Activated naive CD8-positive, alpha-beta T cell treated with anti-CD3 and anti-CD28 coated beads for 36 hours (primary cell): ENCODE measurements around the gene KCNT2. TPM values are rescaled to one million over a fixed set of nuclear protein-coding genes. Genes with fewer than 3 reads are reported as not detected.
"Not testable (repeated sequence)": the region's sequence is repeated elsewhere in the genome, so short reads cannot be mapped to it uniquely, and the experiment has no call there.

ENCODE experiments used
- DNase-seq: peaks from one replicate; pipeline ENCODE4 v3.0.0; 2021
- H3K27ac Mint-ChIP-seq: one replicate; pipeline ENCODE4 v1.8.0; 2022; ENCODE audit warnings: mild to moderate bottlenecking, moderate library complexity, mixed read lengths
- H3K27me3 Mint-ChIP-seq: one replicate; pipeline ENCODE4 v1.8.0; 2022; ENCODE audit warnings: mild to moderate bottlenecking, mixed read lengths
- H3K36me3 Mint-ChIP-seq: one replicate; pipeline ENCODE4 v1.8.0; 2021; ENCODE audit warnings: mild to moderate bottlenecking, mixed read lengths
- H3K4me1 Mint-ChIP-seq: one replicate; pipeline ENCODE4 v1.8.0; 2021; ENCODE audit warnings: mixed read lengths
- H3K4me3 Mint-ChIP-seq: one replicate; pipeline ENCODE4 v1.8.0; 2022; ENCODE audit warnings: mild to moderate bottlenecking, moderate library complexity, mixed read lengths
- H3K9me3 Mint-ChIP-seq: one replicate; pipeline ENCODE4 v1.8.0; 2022; ENCODE audit warnings: mixed read lengths
- total RNA-seq, 2 experiments: library from RNA; stranded (reverse); gene quantifications; one replicate each; pipeline ENCODE4 v1.2.3, GENCODE V29; 2021

The KCNT2 gene
- total RNA-seq, 2 experiments from 2014 or later = not detected

DNA sequence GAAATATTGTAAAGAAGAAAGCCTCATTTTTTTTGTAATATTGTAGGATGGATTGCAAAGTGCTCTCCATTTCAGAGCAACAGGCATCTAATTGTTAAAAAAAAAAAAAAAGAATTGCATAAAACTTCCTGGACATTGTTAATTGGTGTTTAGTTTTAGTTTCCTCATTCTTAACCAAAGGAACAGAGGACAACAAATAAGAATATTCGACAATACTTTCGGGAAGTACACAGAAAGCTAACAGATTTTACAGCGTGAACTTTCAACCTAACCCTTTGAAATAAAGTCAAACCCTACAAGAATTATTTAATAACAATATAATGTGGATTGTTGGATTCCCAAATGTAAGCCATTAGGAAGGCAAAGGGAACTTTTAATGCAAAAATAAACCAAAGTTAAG lies 284.4 kb downstream of the KCNT2 start:
- H3K4me1 Mint-ChIP-seq = no peaks in the 10 kb centered on the region
- H3K27ac Mint-ChIP-seq = no peak overlapping the region

DNA sequence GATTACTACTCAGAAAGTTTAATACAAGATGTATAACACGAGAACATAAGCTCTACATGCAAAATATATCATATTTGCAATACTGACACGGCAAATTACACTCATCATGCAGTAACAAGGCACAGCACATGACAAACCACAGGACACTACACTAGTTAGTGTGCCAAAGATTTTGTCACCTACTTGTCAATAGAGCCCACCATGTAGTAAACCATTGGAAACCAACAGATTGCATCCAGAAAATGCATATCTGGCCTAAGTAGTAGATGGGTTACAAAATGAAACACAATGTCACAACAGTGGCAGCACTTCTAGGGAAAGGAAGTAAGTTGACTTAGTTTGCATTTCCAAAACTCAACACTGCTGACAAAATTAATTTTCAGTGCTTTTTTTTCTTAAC lies 288.9 kb downstream of the KCNT2 start:
- Mint-ChIP-seq H3K27me3 (no peaks in the 10 kb centered on the region), H3K9me3 (no peaks in the 10 kb centered on the region), H3K36me3 (no peaks in the 10 kb centered on the region), H3K27ac (no peak overlapping the region), H3K4me3 (no peak overlapping the region), H3K4me1 (no peaks in the 10 kb centered on the region)
- no peak for DNase-seq

More for the DNA sequence above, 284.4 kb downstream of the KCNT2 start:
- H3K9me3 Mint-ChIP-seq = no peaks in the 10 kb centered on the region
- H3K36me3 Mint-ChIP-seq = no peaks in the 10 kb centered on the region
- H3K27me3 Mint-ChIP-seq = no peaks in the 10 kb centered on the region
- no peak for DNase-seq
- H3K4me3 Mint-ChIP-seq = no peak overlapping the region

DNA sequence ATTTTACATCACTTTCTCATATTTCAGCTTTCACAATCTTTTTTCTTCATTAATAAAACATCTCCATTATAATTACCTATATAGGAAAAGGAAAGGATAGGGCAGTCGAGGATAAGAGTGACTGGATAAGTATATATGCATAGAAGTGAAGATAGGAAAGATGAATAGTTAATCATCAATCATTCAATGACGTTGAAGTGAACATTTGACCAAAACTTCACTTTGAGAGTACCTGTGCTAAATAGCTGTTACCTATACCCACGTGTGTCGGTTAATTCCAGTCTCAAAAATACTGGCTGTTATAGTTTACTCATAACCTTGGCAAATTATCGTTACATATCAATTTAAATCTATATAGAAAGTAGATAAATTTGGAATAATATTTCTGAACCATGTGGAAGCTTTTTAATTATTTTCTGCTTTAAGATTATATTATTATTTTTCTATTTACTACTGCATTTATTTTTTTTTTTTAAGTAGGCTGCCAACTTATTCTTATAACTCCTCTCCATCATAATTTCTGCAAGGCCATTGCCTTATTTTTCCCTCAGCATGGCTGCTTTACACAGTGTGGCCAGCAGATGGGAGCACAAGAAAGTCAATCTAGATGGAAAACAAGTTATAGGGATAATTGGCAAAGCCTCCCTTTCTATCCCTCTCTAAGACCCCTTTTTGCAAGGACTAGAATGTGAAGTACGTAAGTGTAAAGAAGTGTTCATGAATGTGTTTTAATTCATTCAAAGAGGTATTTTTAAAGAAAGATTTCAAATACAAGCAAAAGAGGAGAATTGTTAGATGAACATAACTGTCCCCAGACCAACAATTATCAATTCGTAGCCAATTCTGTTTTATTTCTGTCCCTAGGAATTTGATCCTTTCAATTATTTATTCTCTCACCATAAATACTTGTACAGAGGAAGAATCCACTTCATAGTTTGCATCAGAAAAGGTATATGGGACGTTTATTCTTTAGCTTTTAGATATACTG lies 290.4 kb downstream of the KCNT2 start:
- Mint-ChIP-seq H3K4me3 (no peak overlapping the region), H3K36me3 (no peaks in the 10 kb centered on the region), H3K27me3 (no peaks in the 10 kb centered on the region), H3K9me3 (no peaks in the 10 kb centered on the region), H3K4me1 (no peaks in the 10 kb centered on the region), H3K27ac (no peak overlapping the region)
- no peak for DNase-seq

DNA sequence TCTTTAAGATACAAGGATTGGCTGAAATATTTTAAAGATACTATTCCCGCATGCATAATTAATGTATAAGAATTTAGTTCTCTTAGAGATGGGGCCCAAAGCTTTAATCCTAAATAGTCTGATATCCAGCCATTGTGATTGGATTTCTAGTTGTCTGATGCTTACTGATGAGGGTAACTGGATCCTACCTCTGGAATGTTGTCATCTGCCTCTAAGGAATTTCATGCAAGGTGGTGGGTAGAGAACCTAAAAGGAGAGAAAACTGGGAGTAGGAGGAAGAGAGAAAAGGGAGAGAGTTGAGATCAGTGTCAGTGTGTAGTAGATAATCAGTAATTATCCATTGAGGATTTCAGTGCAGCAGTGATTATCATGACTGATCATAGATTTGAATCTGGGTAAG lies 295.5 kb downstream of the KCNT2 start:
- DNase-seq = no peak
- no peaks in the 10 kb centered on the region for H3K36me3 Mint-ChIP-seq
- H3K4me3 Mint-ChIP-seq = no peak overlapping the region
- no peak overlapping the region for H3K27ac Mint-ChIP-seq
- H3K4me1 Mint-ChIP-seq = no peaks in the 10 kb centered on the region
- no peaks in the 10 kb centered on the region for H3K27me3 Mint-ChIP-seq
- no peaks in the 10 kb centered on the region for H3K9me3 Mint-ChIP-seq

DNA sequence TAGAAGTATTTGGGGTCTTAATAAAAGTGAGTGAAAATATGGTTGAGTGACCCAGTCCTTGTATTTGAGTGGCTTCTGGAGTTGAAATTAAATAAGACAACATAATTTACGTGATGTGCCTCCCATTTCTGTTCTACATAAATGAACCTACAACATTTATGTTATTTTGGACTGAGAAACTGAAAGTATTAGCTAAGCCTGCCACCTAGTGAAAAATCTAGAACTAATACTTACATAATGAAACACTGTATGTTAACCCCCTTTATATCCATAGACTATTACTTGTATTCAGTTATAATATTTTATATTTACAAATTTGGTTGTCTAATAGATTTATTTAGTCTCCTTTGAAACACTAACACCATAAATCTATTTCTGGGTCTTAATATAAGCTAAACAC lies 298.9 kb downstream of the KCNT2 start:
- Mint-ChIP-seq H3K27me3 (no peaks in the 10 kb centered on the region), H3K27ac (no peak overlapping the region), H3K9me3 (no peaks in the 10 kb centered on the region), H3K36me3 (no peaks in the 10 kb centered on the region), H3K4me3 (no peak overlapping the region), H3K4me1 (no peaks in the 10 kb centered on the region)
- DNase-seq = no peak

DNA sequence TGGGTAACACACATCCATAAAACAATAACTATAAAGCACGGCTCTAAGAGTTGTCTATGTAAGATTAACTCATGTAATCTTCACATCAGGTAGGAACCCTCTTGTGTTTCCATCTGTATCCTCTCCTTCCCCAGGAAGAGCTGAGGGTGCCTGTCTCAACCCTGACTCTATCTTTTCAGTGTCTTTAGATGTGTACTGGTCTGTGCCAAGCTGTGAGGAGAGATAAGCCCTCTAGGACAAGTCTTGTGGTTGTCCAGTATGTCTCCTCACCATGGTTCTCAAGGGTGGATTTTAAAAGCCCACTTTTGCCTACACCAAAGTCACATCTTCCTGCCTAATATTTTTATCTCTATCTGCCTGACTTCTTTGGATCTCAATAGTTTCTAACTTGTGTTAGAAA lies 300.1 kb downstream of the KCNT2 start:
- no peaks in the 10 kb centered on the region for H3K36me3 Mint-ChIP-seq
- H3K27me3 Mint-ChIP-seq = no peaks in the 10 kb centered on the region
- no peak overlapping the region for H3K27ac Mint-ChIP-seq
- H3K4me1 Mint-ChIP-seq = no peaks in the 10 kb centered on the region
- no peak for DNase-seq
- no peak overlapping the region for H3K4me3 Mint-ChIP-seq
- H3K9me3 Mint-ChIP-seq = no peaks in the 10 kb centered on the region

DNA sequence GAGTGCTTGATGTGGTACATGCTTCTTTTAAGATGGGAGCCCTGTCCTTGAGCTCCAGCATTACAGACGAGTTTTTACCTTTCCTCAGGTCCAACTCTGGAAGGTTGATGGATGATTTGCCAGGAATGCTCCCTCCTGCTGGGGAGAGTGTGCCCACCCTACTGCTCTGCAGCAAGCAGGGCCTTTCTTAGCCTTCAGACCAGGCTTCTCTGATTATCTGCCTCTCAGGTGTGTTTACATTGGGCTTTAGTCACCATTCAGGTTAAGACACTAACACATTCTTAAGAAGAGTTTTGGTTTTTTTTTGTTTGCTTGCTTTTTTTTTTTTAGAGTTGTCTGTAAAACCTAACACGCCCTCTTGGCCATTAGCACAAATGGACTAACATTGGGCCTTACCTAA lies 301.8 kb downstream of the KCNT2 start:
- no peak overlapping the region for H3K27ac Mint-ChIP-seq
- no peaks in the 10 kb centered on the region for H3K4me1 Mint-ChIP-seq
- DNase-seq = no peak
- H3K36me3 Mint-ChIP-seq = no peaks in the 10 kb centered on the region
- no peaks in the 10 kb centered on the region for H3K27me3 Mint-ChIP-seq
- no peak overlapping the region for H3K4me3 Mint-ChIP-seq
- H3K9me3 Mint-ChIP-seq = no peaks in the 10 kb centered on the region

DNA sequence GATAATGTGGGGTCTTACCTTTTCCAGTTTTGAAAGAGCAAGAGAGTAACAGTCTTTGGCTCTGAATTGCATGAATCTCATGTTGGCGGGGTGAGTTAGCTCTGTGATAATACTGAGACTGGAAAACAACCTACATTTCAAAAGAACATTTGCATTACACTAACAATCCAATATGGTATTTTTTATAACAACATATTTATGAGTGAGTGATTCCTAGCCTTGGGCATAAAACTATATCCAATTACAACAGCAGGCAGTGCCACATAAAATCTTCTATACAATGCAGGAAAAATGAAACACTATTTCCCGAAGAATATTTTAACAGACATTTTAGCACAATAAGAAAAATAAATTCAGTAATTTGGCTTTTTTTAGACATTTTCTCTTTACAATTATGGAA lies 303.0 kb downstream of the KCNT2 start:
- no peak for DNase-seq
- no peak overlapping the region for H3K27ac Mint-ChIP-seq
- no peak overlapping the region for H3K4me3 Mint-ChIP-seq
- H3K27me3 Mint-ChIP-seq = no peaks in the 10 kb centered on the region
- no peaks in the 10 kb centered on the region for H3K9me3 Mint-ChIP-seq
- no peaks in the 10 kb centered on the region for H3K36me3 Mint-ChIP-seq
- H3K4me1 Mint-ChIP-seq = no peaks in the 10 kb centered on the region

DNA sequence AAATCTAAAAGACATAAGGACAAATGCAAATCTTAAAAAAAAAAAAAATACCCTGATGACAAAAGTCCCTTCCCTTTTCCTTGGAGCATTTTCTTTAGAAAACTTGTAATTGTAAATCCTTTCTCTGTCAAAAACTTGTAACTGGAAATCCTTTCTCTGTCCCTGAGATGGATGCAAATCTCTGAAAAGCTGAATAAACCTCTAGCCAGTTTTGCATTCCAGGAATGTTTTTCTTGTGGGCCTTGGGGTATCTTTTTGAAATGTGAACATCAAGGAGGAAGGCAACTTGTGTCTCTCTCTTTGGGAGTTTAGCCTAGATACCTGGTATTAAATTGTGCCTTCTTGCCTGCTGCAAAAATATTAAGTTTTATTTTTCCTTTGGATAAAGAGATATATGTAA lies 305.3 kb downstream of the KCNT2 start:
- no peaks in the 10 kb centered on the region for H3K4me1 Mint-ChIP-seq

DNA sequence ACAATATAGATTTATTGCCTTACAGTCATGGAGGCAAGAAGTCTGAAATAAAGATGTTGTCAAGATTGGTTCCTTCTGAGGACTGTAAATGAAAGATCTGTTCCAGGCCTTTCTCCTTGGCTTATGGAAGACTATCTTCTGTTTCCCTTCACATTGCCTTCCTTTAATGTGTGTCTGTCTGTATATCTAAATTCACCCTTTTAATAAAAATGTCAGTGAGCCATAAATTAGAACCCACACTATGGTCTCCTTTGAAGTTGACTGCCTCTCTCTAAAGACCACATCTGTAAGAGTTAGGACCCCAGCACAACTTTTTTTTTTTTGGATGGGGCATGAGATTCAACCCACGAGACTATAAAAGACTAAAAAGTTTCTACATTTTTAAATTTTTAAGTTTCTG lies 305.8 kb downstream of the KCNT2 start:
- Mint-ChIP-seq H3K4me3 (no peak overlapping the region), H3K36me3 (no peaks in the 10 kb centered on the region), H3K9me3 (no peaks in the 10 kb centered on the region), H3K27me3 (no peaks in the 10 kb centered on the region), H3K27ac (no peak overlapping the region), H3K4me1 (no peaks in the 10 kb centered on the region)
- no peak for DNase-seq

More for the DNA sequence above, 305.3 kb downstream of the KCNT2 start:
- Mint-ChIP-seq H3K27ac (no peak overlapping the region), H3K9me3 (no peaks in the 10 kb centered on the region), H3K36me3 (no peaks in the 10 kb centered on the region), H3K4me3 (no peak overlapping the region), H3K27me3 (no peaks in the 10 kb centered on the region)
- DNase-seq = no peak

DNA sequence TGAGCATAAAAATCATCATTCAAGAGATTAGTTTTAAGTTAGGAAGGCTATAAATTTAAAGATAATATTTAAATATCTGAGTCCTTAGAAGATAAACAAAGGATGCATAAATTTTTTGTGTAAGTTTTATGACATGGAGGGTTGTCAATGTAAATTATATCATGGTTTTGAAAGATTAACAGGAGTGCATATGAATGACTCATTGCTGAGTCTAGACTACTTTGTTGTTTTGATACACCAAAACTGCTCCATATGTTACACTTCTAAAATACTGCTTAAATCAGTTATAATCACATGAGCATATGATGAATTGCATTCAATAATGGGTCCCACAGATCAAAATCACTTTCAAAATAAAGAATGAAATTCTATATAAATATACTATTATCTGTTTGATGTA lies 312.5 kb downstream of the KCNT2 start:
- Mint-ChIP-seq H3K36me3 (no peaks in the 10 kb centered on the region), H3K27ac (no peak overlapping the region), H3K4me3 (no peak overlapping the region), H3K9me3 (no peaks in the 10 kb centered on the region), H3K27me3 (no peaks in the 10 kb centered on the region), H3K4me1 (no peaks in the 10 kb centered on the region)
- no peak for DNase-seq

DNA sequence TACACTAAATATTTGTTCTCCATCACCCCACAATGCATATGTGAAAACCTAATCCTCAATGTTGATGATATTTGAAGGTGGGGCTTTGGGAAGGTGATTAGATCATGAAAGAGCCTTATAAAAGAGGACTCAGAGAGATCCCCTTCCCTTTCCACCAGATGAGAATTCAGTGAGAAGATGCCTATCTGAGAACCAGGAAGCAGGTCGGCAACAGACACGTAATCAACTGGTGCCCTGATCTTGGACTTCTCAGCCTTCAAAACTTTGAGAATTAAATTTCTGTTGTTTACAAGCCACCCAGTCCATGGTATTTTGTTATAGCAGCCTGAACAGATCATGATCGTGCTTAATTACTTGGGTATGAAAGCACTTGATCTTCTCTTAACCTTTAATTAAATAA lies 329.4 kb downstream of the KCNT2 start:
- Mint-ChIP-seq H3K9me3 (no peaks in the 10 kb centered on the region), H3K27me3 (no peaks in the 10 kb centered on the region), H3K27ac (no peak overlapping the region), H3K4me3 (no peak overlapping the region), H3K36me3 (no peaks in the 10 kb centered on the region), H3K4me1 (no peaks in the 10 kb centered on the region)
- no peak for DNase-seq

DNA sequence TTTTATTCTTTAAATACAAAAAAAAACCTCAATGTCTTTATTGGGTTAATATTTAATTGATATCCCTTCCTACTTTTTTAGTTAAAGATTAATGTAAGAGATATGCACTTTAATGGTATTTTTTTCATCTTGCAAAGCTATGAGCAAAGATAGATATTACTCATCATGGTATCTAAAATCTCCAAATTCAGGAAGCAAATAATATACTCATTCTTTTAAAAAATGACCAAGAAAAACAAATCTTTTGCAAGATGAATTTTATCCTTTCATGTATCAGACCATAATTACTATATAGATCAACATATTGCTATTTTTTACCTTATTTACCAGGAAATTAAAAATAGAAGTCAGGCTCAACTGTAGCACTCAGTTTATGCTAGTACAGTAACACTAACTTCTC lies 330.4 kb downstream of the KCNT2 start:
- no peaks in the 10 kb centered on the region for H3K27me3 Mint-ChIP-seq
- no peaks in the 10 kb centered on the region for H3K9me3 Mint-ChIP-seq
- no peak for DNase-seq
- H3K4me1 Mint-ChIP-seq = no peaks in the 10 kb centered on the region
- no peaks in the 10 kb centered on the region for H3K36me3 Mint-ChIP-seq
- no peak overlapping the region for H3K4me3 Mint-ChIP-seq
- H3K27ac Mint-ChIP-seq = no peak overlapping the region

DNA sequence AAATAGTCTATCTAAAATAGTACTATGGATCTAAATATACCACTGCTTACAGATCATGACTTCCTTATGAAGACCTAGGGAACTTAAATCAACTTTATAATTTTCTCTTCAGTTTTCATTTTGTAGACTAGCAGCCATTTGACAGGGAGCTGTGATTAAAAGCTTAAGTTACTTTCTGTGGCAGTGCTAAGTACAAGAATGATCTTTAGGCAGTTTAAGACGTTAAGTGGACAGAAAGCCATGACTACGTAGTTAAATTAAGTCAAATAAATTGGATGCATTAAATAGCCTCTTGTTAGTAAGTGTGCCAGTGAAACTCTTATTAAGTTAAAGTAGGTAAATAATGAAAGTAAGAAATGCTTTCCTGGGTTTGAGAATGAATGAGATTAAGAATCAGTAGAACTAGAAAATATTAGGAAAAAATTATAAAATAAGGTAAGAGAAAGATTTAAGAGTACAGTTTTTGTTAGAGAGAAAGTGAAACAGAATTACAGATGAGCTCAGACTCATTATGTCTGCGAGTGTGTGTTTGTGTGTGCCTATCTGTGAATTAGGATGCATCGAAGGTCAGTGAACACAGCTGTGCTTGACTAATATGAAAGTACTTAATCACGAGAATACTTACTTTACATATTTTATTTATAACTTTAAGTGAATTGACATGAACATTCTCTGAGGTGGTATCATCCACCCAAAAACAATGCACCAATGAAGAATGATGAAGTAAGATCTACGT lies 336.9 kb downstream of the KCNT2 start:
- Mint-ChIP-seq H3K4me1 (no peaks in the 10 kb centered on the region), H3K9me3 (no peaks in the 10 kb centered on the region), H3K27me3 (no peaks in the 10 kb centered on the region), H3K36me3 (no peaks in the 10 kb centered on the region), H3K4me3 (no peak overlapping the region), H3K27ac (no peak overlapping the region)
- no peak for DNase-seq

DNA sequence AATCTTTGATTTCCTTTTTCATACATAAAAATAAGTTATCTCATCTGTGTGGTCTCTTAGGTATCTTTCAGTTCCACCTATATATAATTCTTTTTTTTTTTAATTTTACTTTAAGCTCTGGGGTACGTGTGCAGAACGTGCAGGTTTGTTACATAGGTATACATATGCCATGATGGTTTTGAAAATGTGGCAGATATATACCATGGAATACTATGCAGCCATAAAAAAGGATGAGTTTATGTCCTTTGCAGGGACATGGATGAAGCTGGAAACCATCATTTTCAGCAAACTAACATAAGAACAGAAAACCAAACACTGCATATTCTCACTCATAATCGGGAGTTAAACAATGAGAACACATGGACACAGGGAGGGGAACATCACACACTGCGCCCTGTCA lies 345.2 kb downstream of the KCNT2 start:
- H3K27ac Mint-ChIP-seq, H3K4me3 Mint-ChIP-seq, H3K4me1 Mint-ChIP-seq, H3K27me3 Mint-ChIP-seq, DNase-seq, H3K36me3 Mint-ChIP-seq, H3K9me3 Mint-ChIP-seq: not testable (repeated sequence)

DNA sequence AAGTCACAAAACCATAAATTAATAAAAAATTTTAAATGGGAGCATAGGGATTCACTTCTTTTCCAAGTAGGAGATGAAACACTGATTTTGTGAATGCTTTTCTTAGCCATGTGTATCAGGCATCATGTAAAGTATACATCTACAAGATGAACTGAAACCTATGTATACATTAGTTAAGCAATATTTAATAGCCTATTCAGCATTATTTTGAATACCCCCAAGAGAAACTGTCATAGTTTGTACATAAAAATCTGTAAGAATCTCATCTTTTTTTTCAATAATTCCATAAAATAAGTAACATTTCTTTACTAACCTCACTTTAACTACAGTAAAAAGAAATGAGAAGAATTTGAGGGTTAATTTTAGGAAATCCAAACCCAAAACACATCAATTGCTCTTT lies 348.0 kb downstream of the KCNT2 start:
- no peaks in the 10 kb centered on the region for H3K4me1 Mint-ChIP-seq
- no peak overlapping the region for H3K4me3 Mint-ChIP-seq
- H3K27me3 Mint-ChIP-seq = no peaks in the 10 kb centered on the region
- H3K36me3 Mint-ChIP-seq = no peaks in the 10 kb centered on the region
- DNase-seq = no peak
- no peak overlapping the region for H3K27ac Mint-ChIP-seq
- H3K9me3 Mint-ChIP-seq = no peaks in the 10 kb centered on the region
